ENCODE data around the gene SLIT3.

DNA sequence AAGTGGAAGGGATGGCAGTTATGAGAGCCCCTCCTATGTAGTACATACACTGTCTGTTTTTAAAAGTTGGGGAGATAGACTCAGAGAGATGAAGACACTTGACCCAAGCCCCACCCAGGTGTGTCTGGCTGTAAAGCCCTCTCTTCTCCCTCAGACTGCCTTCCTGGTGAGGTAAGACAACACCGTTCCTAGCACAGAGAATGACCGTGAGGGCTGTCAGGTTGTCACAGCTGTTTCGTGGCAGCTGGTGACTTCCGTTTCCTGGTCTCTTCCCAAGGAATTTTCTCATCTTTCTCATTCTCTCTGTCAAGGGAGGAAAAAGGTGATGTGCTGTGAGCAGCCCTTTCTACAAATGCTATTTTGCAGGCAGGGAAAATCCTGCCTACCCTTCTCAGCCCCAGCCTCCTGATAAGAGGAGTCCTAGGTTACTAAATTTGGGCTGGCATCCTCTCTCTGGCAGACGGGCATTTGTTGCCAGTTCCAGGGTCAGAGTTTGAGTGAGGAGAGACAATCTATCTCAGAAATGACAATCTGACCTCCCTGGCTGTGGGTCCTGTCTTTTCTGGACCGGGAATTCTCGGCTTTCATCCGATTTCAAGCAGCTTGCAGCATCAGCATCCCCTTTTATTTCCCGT, 458.3 kb downstream of the SLIT3 start:
- TF ChIP-seq, protein P1, sequence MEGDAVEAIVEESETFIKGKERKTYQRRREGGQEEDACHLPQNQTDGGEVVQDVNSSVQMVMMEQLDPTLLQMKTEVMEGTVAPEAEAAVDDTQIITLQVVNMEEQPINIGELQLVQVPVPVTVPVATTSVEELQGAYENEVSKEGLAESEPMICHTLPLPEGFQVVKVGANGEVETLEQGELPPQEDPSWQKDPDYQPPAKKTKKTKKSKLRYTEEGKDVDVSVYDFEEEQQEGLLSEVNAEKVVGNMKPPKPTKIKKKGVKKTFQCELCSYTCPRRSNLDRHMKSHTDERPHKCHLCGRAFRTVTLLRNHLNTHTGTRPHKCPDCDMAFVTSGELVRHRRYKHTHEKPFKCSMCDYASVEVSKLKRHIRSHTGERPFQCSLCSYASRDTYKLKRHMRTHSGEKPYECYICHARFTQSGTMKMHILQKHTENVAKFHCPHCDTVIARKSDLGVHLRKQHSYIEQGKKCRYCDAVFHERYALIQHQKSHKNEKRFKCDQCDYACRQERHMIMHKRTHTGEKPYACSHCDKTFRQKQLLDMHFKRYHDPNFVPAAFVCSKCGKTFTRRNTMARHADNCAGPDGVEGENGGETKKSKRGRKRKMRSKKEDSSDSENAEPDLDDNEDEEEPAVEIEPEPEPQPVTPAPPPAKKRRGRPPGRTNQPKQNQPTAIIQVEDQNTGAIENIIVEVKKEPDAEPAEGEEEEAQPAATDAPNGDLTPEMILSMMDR (IDR thresholded peaks at IDR 0.05; ENCODE audit: borderline replicate concordance, extremely low read depth, low read length, poor library complexity, severe bottlenecking): no peak
- TF ChIP-seq EZH2 (IDR thresholded peaks at IDR 0.05; ENCODE audit: borderline replicate concordance, low read depth, low read length, severe bottlenecking): no peak

Data from DND-41 (cell line).